Kidney (tissue), 14 donors: Measurements from ENCODE around the gene HPS4. TPM values are rescaled to one million over a fixed set of nuclear protein-coding genes. Genes with fewer than 3 reads are reported as not detected.
"Not testable (repeated sequence)": the region's sequence is repeated elsewhere in the genome, so short reads cannot be mapped to it uniquely, and the experiment has no call there.

Experiments
- DNase-seq, 5 donors: peaks; one replicate each; pipeline ENCODE4 v3.0.0-alpha.2; 2013 to 2020
- FAIRE-seq: peaks from 2 replicates; lab custom pipeline; 2012; peaks lifted over from hg19 to GRCh38; lab: Jason Lieb, UNC
- H3K27ac ChIP-seq, 2 donors: one replicate each; pipeline ENCODE4 v1.7.0; 2013; ENCODE audit warnings: low read depth in 2 of 2, low read length in 2 of 2, inconsistent platforms in 1 of 2
- H3K27me3 ChIP-seq: one replicate; pipeline ENCODE4 v1.7.1; 2013; ENCODE audit warnings: low read length, inconsistent platforms; ENCODE audit not compliant: control insufficient read depth, insufficient read depth
- H3K36me3 ChIP-seq, 3 donors: one replicate each; pipeline versions ENCODE4 v1.7.0 to v1.7.1; 2013; ENCODE audit warnings: low read length in 3 of 3, control low read depth in 1 of 3, inconsistent platforms in 1 of 3; ENCODE audit not compliant: insufficient read depth in 3 of 3, control insufficient read depth in 2 of 3
- H3K4me1 ChIP-seq, 3 donors: one replicate each; pipeline versions ENCODE4 v1.7.0 to v1.7.1; 2013; ENCODE audit warnings: low read length in 3 of 3, inconsistent platforms in 1 of 3, low read depth in 1 of 3; ENCODE audit not compliant: control insufficient read depth in 2 of 3, insufficient read depth in 2 of 3
- H3K4me3 ChIP-seq, 3 donors: one replicate each; pipeline versions ENCODE4 v1.7.0 to v1.8.1; 2013; ENCODE audit warnings: low read length in 3 of 3, control low read depth in 1 of 3, inconsistent platforms in 1 of 3
- H3K9ac ChIP-seq, 3 donors: one replicate each; pipeline versions ENCODE4 v1.7.0 to v1.7.1; 2013; ENCODE audit warnings: low read length in 3 of 3, control low read depth in 1 of 3, inconsistent platforms in 1 of 3
- H3K9me3 ChIP-seq, 3 donors: one replicate each; pipeline versions ENCODE4 v1.7.0 to v1.7.1; 2013; ENCODE audit warnings: low read length in 3 of 3, control low read depth in 1 of 3, inconsistent platforms in 1 of 3; ENCODE audit not compliant: control insufficient read depth in 2 of 3, insufficient read depth in 1 of 3
- intact Hi-C: fragments of 100-400 bp; cut with DNase I; formaldehyde crosslinking; loops from one replicate; pipeline ENCODE4 v1.11.1; 2022
- polyA plus RNA-seq: library from polyadenylated mRNA; stranded (reverse); fragments of 350-450 nt; fragmentation: Illumina TruSeq; extraction: RNeasy Lipid Tissue Mini Kit (QIAGEN cat#74804); gene quantifications from one replicate; pipeline ENCODE4 v1.2.3, GENCODE V29; 2014; ENCODE audit warnings: low read depth, low replicate concordance; ENCODE audit not compliant: insufficient read depth
- total RNA-seq: library from RNA; stranded (reverse); fragmentation: NEBNext Ultra II Directional; extraction: Animal tissue kit (Norgen Biotek cat#: 25700); gene quantifications from one replicate; pipeline ENCODE4 v1.2.1, GENCODE V29; 2021
- TF ChIP-seq, protein P1 (sequence below): IDR thresholded peaks from 3 replicates; pipeline ENCODE4 v1.5.1; 2012; ENCODE audit warnings: mild to moderate bottlenecking, moderate library complexity, borderline replicate concordance; ENCODE audit not compliant: insufficient read depth; ENCODE audit errors: extremely low read depth
- donor health status: control.
- donor health status: control.
- donor health status: control.
- donor health status: control.
- donor health status: control.
- donor health status: DM: yes; HTN: yes; CAD: no.
- donor health status: Normal renal cell carcinoma (clear cell type).

Gene HPS4
- total and polyA plus RNA-seq, 2 donors from 2014 or later: 11.9 to 35.5 TPM

DNA sequence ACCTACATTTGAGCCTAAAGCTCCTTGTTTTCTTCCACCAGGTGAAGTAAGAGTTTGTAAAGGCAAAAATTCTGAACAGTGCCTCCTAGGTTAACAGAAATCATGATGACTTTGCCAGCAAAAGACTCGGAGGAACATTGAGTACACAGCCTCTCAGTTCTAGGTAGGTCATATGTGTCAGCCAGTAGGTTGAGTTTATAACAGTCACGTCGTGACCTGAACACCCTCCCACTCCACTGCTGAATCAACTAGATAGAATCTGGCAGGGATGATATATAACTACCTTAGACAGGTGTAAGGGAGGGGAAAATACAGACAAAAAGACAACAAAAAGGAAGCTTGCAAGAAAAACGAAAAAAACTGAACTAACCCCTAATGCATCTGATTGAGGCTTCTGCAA is 67.3 kb downstream of the HPS4 start:
- no peak overlapping the region for H3K27ac ChIP-seq
- DNase-seq: no peak
- TF ChIP-seq, protein P1, sequence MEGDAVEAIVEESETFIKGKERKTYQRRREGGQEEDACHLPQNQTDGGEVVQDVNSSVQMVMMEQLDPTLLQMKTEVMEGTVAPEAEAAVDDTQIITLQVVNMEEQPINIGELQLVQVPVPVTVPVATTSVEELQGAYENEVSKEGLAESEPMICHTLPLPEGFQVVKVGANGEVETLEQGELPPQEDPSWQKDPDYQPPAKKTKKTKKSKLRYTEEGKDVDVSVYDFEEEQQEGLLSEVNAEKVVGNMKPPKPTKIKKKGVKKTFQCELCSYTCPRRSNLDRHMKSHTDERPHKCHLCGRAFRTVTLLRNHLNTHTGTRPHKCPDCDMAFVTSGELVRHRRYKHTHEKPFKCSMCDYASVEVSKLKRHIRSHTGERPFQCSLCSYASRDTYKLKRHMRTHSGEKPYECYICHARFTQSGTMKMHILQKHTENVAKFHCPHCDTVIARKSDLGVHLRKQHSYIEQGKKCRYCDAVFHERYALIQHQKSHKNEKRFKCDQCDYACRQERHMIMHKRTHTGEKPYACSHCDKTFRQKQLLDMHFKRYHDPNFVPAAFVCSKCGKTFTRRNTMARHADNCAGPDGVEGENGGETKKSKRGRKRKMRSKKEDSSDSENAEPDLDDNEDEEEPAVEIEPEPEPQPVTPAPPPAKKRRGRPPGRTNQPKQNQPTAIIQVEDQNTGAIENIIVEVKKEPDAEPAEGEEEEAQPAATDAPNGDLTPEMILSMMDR: no peak
- no peaks in the 10 kb centered on the region for H3K4me1 ChIP-seq
- FAIRE-seq: no peak
- H3K4me3 ChIP-seq: no peak overlapping the region
- intact Hi-C loops: no loop called here
- H3K27me3 ChIP-seq: no peaks in the 10 kb centered on the region
- no peaks in the 10 kb centered on the region for H3K9me3 ChIP-seq
- no peak overlapping the region for H3K9ac ChIP-seq
- no peaks in the 10 kb centered on the region for H3K36me3 ChIP-seq

DNA sequence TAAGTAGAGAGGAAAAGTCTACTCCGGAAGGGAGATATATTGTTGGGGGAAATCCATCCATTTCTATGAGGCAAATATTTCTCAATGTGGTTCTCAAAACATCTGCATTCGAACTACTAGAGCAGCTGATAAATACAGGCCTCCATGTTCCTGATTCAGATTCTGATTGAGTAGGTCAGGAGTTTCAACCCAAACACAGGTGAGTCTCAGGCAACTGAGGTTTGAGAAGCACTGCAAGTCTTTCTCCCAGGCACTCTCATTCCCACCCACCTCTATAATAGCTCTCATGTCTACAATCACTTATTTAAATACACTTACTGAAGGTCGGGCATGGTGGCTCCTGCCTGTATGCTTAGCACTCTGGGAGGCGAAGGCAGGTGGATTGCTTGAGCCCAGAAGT is 69.2 kb downstream of the HPS4 start:
- H3K9me3 ChIP-seq: no peaks in the 10 kb centered on the region
- H3K4me1 ChIP-seq: no peaks in the 10 kb centered on the region
- no peak overlapping the region for H3K9ac ChIP-seq
- DNase-seq: no peak
- no peak for FAIRE-seq
- intact Hi-C loops: no loop called here
- no peak overlapping the region for H3K4me3 ChIP-seq
- TF ChIP-seq, protein P1: no peak
- H3K27me3 ChIP-seq: no peaks in the 10 kb centered on the region
- no peak overlapping the region for H3K27ac ChIP-seq
- no peaks in the 10 kb centered on the region for H3K36me3 ChIP-seq

DNA sequence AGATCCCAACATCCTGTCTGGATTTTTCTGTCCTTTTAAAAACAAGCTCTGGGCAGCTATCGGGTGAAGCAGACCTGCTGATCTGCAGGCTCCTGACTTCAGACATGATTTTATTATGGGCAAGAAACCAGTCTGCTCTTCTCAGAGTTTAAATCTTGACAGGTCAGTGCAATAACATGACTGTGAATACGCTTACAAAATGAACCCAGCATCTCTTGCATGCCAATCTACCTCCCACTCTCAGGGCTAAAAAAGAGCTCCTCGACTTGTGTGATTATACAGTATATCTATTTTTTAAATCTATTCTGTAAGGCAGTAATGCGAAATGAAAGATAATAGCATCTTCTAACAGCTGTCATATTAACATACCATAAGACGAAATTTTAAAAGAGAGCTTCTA is 73.2 kb downstream of the HPS4 start:
- no peak for FAIRE-seq
- Histone ChIP-seq H3K27ac (no peak overlapping the region), H3K9ac (no peak overlapping the region), H3K9me3 (no peaks in the 10 kb centered on the region), H3K27me3 (no peaks in the 10 kb centered on the region), H3K4me3 (no peak overlapping the region), H3K4me1 (no peaks in the 10 kb centered on the region), H3K36me3 (no peaks in the 10 kb centered on the region)
- intact Hi-C loops: no loop called here
- TF ChIP-seq, protein P1: no peak
- no peak for DNase-seq

- Histone ChIP-seq H3K27me3 (no peaks in the 10 kb centered on the region), H3K9me3 (no peaks in the 10 kb centered on the region), H3K9ac (no peak overlapping the region), H3K4me3 (no peak overlapping the region), H3K4me1 (no peaks in the 10 kb centered on the region), H3K36me3 (no peaks in the 10 kb centered on the region), H3K27ac (no peak overlapping the region)
- DNase-seq (no peak), FAIRE-seq (no peak)
- TF ChIP-seq, protein P1: no peak
- intact Hi-C loops: no loop called here
These were observed 73.8 kb downstream of the HPS4 start for GRCh38 chr22:26409719-26410335.

DNA sequence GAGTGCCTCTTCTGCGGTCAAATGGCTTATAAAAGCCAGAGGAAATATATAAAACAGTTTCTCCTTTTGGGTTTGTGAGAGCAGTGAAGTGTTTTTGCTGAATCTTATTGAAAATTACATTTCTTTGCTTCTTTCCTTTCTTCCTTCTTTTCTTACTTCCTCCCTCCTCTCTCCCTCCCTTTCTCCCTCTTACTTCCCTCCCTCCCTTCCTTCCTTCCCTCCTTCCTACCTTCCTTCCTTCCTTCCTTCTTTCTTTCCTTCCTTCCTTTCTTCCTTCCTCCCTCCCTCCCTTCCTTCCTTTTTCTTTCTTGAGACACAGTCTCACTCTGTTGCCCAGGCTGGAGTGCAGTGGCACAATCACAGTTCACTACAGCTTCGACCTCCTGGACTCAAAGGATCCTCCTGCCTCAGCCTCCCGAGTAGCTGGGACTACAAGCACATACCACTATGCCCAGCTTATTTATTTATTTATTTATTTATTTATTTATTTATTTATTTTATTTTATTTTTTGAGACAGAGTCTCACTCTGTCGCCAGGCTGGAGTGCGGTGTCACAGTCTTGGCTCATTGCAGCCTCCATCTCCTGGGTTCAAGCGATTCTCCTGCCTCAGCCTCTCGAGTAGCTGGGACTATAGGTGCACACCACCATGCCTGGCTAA is 74.9 kb downstream of the HPS4 start:
- H3K9me3 ChIP-seq, H3K27ac ChIP-seq, H3K27me3 ChIP-seq, H3K36me3 ChIP-seq, FAIRE-seq, H3K4me1 ChIP-seq, DNase-seq, intact Hi-C loops, H3K9ac ChIP-seq, H3K4me3 ChIP-seq: not testable (repeated sequence)
